NCI-H226 (cell line): ENCODE measurements around the gene LHX2.
A peak's percentile ranks its signal among the peaks of the same experiment; 100 is the strongest.

Source experiments
- DNase-seq: peaks from one replicate; pipeline ENCODE4 v3.0.0-alpha.2; 2015

LHX2 gene

GRCh38 chr9:124035001-124035650 is 23.6 kb downstream of the LHX2 start:
- no peak for DNase-seq

- no peak for DNase-seq
Measured at GRCh38 chr9:124036578-124036977, 25.0 kb downstream of the LHX2 start.

DNA sequence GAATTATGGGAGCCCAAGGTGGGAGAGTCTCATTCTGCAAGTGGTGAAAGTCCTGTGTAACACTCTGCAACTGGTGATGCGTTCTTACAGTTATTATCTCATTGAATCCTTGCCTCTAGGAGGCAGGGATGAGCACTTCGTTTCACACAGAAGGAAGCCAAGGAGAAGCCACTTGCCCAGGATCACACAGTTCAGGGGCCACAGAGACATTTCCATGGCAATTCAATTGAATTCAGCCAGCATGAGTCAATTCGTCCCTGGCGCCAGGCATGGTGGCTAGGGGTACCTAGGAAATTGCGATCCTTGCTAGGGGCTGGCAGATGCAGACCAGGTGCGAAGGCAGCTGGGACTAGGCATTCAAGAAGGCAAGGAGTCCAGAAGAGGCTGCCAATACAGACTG is 26.2 kb downstream of the LHX2 start:
- no peak for DNase-seq

- no peak for DNase-seq
Measured at GRCh38 chr9:124038239-124038638, 26.7 kb downstream of the LHX2 start.

DNA sequence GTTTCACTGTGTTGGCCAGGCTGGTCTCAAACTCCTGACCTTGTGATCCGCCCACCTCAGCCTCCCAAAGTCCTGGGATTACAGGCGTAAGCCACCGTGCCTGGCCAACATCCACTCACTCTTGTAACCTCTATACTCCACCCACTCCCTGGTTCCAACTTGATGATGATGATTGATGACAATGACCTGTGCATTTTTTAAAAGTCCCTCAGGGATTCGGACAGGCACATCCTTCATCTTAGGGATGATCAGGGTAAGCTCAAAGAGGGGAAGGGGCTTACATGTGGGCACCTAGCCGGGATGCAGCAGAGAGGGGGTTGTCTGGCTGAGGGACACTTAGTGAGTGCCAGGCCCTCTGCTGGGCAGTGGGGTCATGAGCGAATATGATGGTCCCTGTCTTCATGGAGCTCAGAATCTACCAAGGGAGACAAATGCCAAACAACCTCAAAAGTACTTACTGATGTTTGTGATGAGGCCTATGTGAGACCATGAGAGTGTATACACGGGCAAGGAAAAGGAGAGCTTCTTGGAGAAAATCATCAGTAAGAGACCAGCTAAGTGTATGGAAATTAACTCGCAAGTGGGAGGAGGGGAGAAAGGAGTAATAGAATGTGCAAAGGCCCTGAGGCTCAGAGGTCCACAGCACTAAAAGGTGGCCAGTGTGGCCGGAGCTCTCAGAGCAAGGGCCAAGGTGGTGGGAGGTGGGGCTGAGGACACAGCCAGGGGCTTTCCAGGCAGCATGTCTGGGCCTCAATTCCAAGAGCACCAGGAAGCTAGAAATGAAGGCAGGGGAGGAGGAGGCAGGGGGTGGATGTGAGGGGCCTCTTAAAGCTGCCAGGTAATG is 27.4 kb downstream of the LHX2 start:
- DNase-seq: no peak

DNA sequence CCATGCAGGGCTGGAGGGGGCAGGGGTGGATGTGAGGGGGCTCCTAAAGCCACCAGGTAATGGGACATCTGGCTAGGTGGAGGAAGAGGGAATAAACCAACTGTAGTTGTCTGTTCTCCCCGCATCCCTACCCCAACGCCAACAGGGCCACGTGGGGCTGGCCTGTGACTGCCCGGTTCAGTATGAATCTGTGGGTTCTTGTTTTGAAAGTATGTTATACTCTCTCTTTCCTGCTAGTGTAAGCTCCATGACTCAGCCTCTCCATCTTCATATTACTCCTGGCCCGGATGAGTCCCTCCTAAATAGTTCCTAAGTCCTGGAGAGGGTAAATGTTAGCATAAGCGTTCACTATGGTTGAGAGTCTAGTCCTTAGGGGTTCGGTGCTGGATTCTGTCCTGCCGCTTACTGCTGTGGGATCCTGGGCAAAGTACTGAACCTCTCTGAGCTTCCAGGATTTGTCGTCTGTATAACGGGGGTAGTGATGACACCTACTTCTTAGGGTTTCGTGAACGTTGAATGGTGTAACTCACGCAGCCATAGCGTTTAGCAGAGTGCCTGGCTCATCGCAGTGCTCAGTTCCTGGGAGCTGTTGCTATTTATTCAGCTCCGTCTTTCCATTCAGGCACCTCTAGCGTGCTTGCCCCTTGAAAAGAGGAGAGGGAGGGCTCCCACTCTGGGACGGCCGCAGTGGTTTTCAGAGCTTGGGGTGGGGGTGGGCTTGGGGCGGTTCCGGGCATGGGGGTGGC is 28.8 kb downstream of the LHX2 start:
- DNase-seq: no peak

- DNase-seq: no peak
Measured at GRCh38 chr9:124040935-124041816, 29.6 kb downstream of the LHX2 start.

DNA sequence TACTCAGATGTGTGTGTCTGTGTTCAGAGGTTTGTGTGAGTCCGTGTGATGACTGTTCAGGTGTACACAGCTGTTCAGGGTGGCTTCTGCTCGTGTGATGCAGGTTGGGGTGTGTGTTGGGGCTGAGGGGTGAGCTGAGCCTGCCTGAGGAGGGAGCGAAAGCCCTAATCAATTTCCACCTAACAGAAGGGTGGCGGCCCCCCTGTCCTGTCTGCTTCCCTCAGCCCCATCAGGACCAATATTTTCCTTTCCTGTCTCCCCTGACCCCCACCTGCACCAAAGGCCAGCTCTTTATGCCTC is 30.2 kb downstream of the LHX2 start:
- no peak for DNase-seq

GRCh38 chr9:124042201-124042721 is 30.7 kb downstream of the LHX2 start:
- DNase-seq: no peak

DNA sequence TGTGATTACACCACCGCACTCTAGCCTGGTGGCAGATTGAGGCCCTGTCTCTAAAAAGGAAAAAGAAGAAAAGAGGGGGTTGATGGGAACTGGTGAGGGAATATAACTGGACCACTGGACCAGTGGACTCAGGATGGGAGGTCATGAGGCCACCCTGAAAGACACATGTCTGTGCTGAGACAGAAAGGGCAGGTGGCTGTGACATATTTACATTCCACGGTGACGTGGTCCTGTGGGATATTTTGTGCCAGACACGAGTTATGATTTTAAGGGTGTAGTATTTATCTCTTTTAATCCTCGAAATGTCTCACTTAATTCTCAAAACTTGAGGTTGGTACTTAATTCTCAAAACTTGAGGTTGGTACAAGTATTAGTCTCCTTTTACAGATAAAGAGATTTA is 32.9 kb downstream of the LHX2 start:
- DNase-seq: no peak

GRCh38 chr9:124045076-124045829 is 33.7 kb downstream of the LHX2 start:
- DNase-seq: peak; percentile 70

DNA sequence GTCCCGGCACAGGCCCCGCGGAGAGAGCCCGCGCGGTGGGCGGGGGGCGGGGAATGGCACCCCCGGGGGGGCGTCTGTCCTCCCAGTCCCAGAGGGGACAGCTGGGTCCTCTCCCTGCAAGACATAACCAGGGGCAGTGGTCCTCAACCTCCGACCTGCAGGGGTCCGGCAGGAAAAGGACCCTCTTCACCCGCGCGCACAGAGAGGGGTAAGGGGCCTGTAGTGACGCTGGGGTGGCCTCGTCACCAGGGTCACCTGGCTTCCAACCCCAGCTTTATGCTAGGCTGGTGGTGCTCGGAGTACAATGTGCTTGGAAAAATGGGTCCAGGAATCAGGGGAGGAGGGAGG is 34.2 kb downstream of the LHX2 start:
- no peak for DNase-seq

GRCh38 chr9:124046189-124046588 is 34.6 kb downstream of the LHX2 start:
- DNase-seq: no peak

- no peak for DNase-seq
Measured at GRCh38 chr9:124047251-124047672, 35.7 kb downstream of the LHX2 start.

DNA sequence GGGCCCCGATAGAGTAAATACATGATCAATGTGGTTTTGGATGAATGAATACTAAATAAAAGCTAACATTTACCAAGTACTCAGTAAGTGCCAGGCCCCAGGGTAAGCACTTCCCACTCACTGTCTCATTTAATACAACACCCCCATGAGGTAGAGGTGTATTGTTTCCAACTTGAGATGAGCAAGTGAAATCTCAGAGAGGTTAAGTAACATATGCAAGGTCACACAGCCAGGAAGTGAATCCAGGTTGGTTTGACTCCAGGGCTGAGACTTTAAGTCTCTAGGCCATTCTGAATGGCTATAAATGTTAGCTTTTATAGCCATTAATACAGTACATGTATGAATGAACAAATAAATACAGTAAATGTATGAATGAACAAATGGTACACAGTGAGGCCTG is 39.4 kb downstream of the LHX2 start:
- no peak for DNase-seq

DNA sequence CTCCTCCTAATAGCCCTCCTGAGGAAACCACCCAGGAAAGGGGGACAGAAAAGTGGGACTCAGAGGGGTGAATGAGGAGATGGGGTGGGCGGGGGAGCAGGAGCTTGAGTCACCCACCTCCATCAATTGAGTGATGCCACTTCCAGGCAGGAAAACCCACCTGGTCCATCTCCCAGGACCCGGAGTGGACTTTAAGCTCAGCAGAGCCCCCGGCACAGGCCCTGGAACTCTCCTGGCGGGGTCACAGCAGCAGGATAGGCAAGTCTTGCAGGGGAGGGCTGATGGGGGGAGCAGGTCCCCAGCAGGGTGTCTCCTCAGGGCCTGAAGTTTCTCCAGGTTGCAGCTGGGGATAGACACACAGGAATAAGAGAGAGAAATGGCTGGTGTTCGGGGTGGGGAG is 40.8 kb downstream of the LHX2 start:
- DNase-seq: no peak

- DNase-seq: peak; percentile 94
Measured at GRCh38 chr9:124054582-124055227, 43.1 kb downstream of the LHX2 start.

GRCh38 chr9:124060844-124061605 is 49.5 kb downstream of the LHX2 start:
- DNase-seq: no peak

DNA sequence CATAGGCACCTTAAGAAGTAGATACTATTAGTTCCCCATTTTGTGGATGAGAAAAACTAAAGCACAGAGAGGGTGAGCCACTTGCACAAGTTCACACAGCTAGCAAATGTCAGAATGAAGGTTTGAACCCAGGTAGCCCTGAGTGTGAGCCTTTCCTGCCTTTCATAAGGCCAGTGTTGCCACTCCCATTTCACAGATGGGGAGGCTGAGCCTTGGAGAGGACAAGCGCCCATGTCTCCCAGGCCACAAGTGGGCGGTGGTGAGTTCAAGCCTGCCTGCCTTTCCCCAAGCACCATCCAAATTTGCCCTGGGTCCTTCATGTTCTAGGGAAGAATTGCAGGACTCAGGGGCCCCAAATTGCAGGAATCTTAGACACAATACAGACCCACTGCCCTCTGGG is 50.6 kb downstream of the LHX2 start:
- no peak for DNase-seq

DNA sequence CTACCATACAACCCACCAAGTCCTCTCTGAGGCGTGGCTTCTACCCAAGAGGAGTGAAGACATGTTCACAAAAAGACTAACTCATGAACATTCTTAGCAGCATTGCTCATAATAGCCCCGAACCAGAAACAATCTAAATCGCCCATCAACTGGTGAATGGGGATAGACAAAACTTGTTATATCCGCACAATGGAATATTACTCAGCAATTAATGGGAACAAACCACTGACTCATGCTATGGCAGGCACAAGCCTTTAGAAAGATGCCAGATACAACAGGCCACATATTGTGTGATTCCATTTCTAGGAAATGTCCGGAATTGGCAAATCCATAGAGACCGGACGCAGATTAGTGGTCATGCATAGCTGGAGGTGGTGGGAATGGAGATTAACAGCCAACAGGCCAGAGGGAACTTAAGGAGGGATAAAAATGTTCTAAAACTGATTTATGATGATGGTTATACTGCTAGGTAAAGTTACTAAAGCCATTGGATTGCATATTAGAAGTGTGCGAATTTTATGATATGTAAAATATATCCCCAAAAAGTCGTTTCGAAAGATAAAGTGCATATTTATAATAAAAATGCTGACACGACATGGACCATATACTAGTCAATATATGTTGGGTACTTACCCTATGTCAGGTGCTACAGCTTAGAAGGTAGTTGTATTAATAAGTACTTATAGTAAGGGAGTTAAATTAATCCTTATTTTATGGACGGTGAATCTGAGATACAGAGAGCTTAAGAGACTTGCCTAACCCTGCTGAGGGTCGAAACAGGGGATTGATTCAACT is 55.4 kb downstream of the LHX2 start:
- DNase-seq: no peak
